ENCODE results near the gene RYR1. TPM values are rescaled to one million over a fixed set of nuclear protein-coding genes. Genes with fewer than 3 reads are reported as not detected.

The RYR1 gene
- total and polyA plus RNA-seq, 2 of the 8 experiments (the other 6 are each of a cell fraction or from before 2014, with no cell fraction given), result 5.8 to 11.8 TPM

DNA sequence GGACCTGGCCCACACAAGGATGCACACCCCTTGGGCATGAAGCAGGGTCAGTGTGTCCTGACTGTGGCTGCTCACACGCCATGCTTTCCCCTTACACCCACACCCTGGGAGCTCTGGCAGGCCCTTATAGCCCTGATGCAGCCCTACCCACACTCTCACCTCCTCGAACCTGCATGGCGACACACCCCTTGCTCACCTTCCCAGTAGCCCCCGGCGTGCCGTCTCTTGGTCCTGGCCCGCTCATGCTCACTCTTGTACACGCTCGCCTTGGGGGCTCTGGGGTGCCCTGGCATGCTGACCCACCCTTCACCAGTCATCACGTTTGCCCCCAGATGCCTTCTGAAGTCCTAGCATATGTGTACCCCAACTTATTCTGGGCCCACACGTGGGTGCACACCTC lies 128.2 kb downstream of the RYR1 start:
- no peak overlapping the region for H3K27ac ChIP-seq (ENCODE audit: low read depth, low read length)
- FAIRE-seq, result no peak
- TF ChIP-seq EZH2 (IDR thresholded peaks at IDR 0.05; ENCODE audit: low read depth, low read length, severe bottlenecking), result no peak

More for the DNA sequence above, 128.2 kb downstream of the RYR1 start:
- H4K8ac ChIP-seq (ENCODE audit: extremely low read depth, insufficient read depth, low read length), result no peak overlapping the region
- H4K91ac ChIP-seq (replicated peaks; ENCODE audit: insufficient read length, low read length), result no peak overlapping the region
- CTCF ChIA-PET (ENCODE audit: partially characterized antibody), result interaction anchor here (1.4 to 3.7 kb wide), 2 partner anchors 73 to 81 kb away, joined by 3 to 12 read pairs; no protein-coding TSS in a partner anchor
- no peak overlapping the region; the same call in 1 of the 2 replicates for H2BK5ac ChIP-seq (ENCODE audit: low read depth, low read length)
- no peak overlapping the region for H2AK5ac ChIP-seq (ENCODE audit: low read depth, low read length)
- no peak overlapping the region for H3K14ac ChIP-seq (ENCODE audit: insufficient read length)
- no peak overlapping the region for H3K4ac ChIP-seq (replicated peaks; ENCODE audit: insufficient read length, low read depth, low read length)
- H3K56ac ChIP-seq (replicated peaks; ENCODE audit: insufficient read length, low read depth, low read length), result no peak overlapping the region
- H3K4me1 ChIP-seq (replicated peaks in 1 of 4; ENCODE audit: control insufficient read depth in 3 of 4, insufficient read depth in 4 of 4, low read length in 3 of 4), result no peaks in the 10 kb centered on the region
- no peak overlapping the region for H3K9ac ChIP-seq (replicated peaks in 1 of 4; ENCODE audit: extremely low read depth in 1 of 4, low read depth in 3 of 4, low read length in 3 of 4)
- peaks cover 0 to 15% (median 0%) of the 10 kb centered on the region in 4 experiments; a peak in 1 of 8 replicates for H3K36me3 ChIP-seq (ENCODE audit: control insufficient read depth in 2 of 4, insufficient read depth in 4 of 4, low read length in 3 of 4)
- DNase-seq (ENCODE audit: low read depth in 1 of 2, low spot score in 2 of 2), result no peak
- no peak overlapping the region for H3K4me3 ChIP-seq (ENCODE audit: extremely low read depth in 1 of 4, insufficient read depth in 2 of 4, low read depth in 3 of 4, low read length in 4 of 4)
- H3K4me2 ChIP-seq (ENCODE audit: insufficient read depth in 1 of 2, low read depth in 2 of 2, low read length in 2 of 2), result no peak overlapping the region
- peaks cover 0 to 3% of the 10 kb centered on the region in 2 experiments for H4K20me1 ChIP-seq (replicated peaks in 1 of 2; ENCODE audit: control insufficient read depth in 1 of 2, insufficient read depth in 2 of 2, low read length in 2 of 2)
- H3K79me2 ChIP-seq (ENCODE audit: control insufficient read depth in 1 of 2, insufficient read depth in 2 of 2, low read length in 2 of 2), result no peaks in the 10 kb centered on the region
- H4K5ac ChIP-seq (ENCODE audit: insufficient read length, low read depth, low read length), result no peak overlapping the region
- no peak overlapping the region for H3K23ac ChIP-seq (ENCODE audit: insufficient read length)
- no peak overlapping the region for H3K18ac ChIP-seq (ENCODE audit: extremely low read depth, low read length)
- no peak overlapping the region for H2BK20ac ChIP-seq (ENCODE audit: low read length)
- peaks cover 3% of the 10 kb centered on the region; the same call in 1 of the 2 replicates for H3K23me2 ChIP-seq (ENCODE audit: low read depth, low read length)
- no peak overlapping the region for H2BK12ac ChIP-seq (ENCODE audit: low read depth, low read length)
- POLR2A ChIA-PET (ENCODE audit: partially characterized antibody), result interaction anchor here (1.1 kb wide), 1 partner anchor 9 kb away, joined by 4 read pairs; no protein-coding TSS in a partner anchor
- no peak overlapping the region for H2BK120ac ChIP-seq (replicated peaks; ENCODE audit: low read depth, low read length)
- no peaks in the 10 kb centered on the region; a peak in 1 of 7 replicates for H3K27me3 ChIP-seq (replicated peaks in 1 of 4; ENCODE audit: control insufficient read depth in 3 of 4, extremely low read depth in 1 of 4, insufficient read depth in 3 of 4, low read length in 3 of 4)
- no peaks in the 10 kb centered on the region for H3K9me3 ChIP-seq (ENCODE audit: insufficient read depth in 2 of 2, low read depth in 1 of 2, low read length in 1 of 2)
- H3K79me1 ChIP-seq (ENCODE audit: low read depth, low read length), result no peaks in the 10 kb centered on the region
- H2BK15ac ChIP-seq (ENCODE audit: low read length), result no peak overlapping the region
- WGBS, 2 experiments (ENCODE audit: extremely low coverage in 1 of 2, insufficient coverage in 1 of 2, insufficient read length in 1 of 2, insufficient replicate concordance in 2 of 2, low coverage in 1 of 2, low lambda C conversion rate in 2 of 2, missing lambda C conversion rate in 1 of 2), result 90% methylated on average over 11 of the region's 11 CpGs; no CpG with 5 or more reads in 1 of the 2 experiments
- H2AFZ ChIP-seq (ENCODE audit: low read length), result no peak overlapping the region
